Measurements from ENCODE around the gene CR2.
"Not testable (repeated sequence)": the region's sequence is repeated elsewhere in the genome, so short reads cannot be mapped to it uniquely, and the experiment has no call there.

The CR2 gene

GRCh38 chr1:207454046-207454964 lies at the start of gene CR2:
CR2 (plus strand) TSS chr1:207454328; CDS start chr1:207454419, 91 bp downstream.
- DNase-seq, result peak; percentile 24

GRCh38 chr1:207404849-207405525 lies 49.1 kb upstream of the CR2 start:
- peak; percentile 77 for DNase-seq

- DNase-seq, result no peak
These were observed 48.3 kb upstream of the CR2 start for GRCh38 chr1:207405814-207406213.

GRCh38 chr1:207407655-207408260 lies 46.4 kb upstream of the CR2 start:
- no peak for DNase-seq

DNA sequence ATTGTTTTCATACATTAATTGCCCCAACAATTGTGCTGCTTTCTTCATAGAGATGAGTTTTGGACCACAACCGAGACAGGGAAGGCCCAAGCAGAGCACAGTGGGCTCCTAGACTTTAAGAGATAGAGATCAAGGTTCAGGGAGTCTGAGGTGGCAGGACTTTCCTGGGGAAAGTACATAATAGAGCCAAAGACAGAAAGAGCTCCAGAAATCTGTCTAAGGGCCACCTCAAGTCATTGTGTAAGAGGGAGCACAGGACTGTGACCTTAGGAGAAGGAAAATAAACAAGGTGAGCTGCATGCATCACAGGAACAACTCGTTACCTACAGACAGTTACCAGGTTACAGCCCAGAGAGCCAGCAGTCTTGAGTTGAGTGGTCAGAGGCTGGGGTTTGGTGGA lies 41.3 kb upstream of the CR2 start:
- DNase-seq, result no peak

DNA sequence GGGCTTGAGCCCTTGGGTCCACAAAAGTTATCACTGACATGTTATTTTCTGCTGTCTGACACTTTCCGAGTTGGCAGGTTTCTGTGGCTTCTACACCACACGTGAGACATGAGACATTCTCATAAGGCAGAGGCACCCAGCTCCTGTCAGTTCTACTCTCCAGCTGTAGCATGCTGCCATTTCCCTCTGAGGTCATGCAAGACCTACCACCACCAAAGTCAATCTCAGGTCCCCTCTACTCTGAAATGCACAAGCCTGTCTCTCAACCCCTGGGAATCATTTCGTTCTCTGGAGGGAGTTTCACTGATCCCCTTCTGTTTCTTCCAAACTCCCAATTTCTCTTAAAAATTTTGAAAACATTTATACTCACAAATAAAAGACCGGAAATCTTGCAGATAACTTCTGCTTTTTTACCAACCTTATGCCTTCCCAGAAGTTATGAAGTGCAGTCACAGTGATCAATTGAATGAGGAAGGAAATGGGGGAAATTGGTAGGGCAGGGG lies 39.5 kb upstream of the CR2 start:
- no peak for DNase-seq

GRCh38 chr1:207417076-207417475 lies 37.1 kb upstream of the CR2 start:
- DNase-seq, result no peak

DNA sequence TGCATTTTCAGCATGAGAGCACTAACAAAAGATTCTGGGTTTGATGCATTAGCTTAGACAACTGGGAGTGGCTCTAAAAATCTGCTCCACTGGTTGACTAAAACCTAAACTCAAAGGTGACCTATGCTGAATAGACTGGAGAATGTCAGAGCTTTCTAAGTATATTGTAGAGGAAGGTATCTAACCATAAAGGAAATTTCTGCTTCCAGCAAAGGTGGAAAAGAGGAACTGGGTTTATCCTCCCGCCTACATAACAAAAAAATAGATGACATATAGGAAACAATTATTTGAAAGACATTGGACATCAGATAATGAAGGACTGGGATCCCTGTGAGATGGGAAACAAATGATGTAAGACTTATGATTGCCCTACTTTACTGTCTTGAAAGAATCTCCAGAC lies 35.8 kb upstream of the CR2 start:
- no peak for DNase-seq

DNA sequence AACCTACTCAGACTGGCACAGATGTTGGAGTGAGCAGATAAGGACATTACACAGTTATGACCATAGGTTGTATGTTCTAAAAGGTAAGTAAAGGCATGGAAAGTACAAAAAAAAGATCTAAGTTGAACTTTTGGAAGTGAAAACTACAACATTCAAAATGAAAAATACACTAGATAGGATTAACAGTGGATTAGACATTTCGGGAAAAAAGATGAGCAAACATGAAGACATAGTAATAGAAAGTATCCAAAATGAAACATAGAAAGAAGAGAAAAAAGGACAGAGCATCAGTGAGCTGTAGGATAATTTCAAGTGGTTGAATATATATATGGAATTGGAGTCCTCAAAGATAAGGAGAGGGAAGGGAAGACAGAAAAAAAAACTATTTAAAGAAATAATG lies 34.0 kb upstream of the CR2 start:
- DNase-seq, result no peak

DNA sequence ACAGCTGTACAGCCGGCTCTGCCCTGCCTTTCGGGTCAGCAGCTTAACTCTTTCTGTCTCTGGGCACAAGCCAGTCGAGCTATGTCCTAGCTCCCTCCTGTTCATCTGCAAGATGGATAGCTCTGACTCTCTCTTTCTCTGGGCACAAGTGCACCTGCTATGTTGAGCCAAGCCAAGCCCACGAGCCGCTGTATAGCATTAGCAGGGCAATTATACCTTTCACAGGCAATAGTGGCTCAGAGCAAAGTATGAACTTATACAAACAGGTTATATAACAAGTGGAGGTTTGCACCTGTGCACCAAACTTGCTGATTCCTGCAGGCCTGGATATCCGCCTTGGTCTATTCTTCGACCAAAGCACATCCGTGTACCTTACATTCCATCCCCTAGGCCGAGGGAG lies 33.0 kb upstream of the CR2 start:
- DNase-seq, result no peak

DNA sequence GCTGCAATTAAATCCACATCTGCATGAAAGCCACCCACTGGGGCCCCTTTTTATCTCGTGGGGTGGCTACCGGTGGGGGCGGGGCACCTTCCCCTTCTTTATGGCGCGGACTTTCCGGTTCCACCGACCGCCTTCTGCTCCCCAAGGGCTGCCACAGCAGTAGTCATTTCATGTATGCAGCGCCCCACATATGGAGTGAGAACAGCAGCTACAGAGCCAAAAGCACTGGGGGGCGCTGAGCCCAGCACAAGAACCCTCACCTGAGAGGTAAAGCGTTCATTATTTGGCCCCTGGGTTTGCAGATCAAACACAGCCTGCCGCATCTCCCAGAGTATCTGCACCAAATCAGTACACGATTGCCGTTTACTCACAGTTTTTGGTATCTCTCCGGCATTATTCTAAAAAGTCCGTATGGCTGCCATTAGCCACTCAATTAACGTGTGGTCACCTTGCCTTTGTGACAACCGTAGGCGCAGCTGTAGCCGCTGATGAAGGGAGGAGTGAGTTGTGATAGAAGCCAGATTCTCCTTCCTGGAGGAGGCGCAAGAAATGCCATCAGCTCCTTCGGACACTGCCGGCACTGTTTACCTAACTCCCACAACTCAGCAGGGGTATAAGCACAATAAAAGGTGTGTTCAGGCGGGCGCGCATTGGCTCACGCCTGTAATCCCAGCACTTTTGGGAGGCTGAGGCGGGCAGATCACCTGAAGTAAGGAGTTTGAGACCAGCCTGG lies 30.4 kb upstream of the CR2 start:
- no peak for DNase-seq

GRCh38 chr1:207424570-207425131 lies 29.5 kb upstream of the CR2 start:
- peak; percentile 45 for DNase-seq

- no peak for DNase-seq
These were observed 26.1 kb upstream of the CR2 start for GRCh38 chr1:207427832-207428585.

- DNase-seq, result no peak
These were observed 25.3 kb upstream of the CR2 start for GRCh38 chr1:207428783-207429182.

- no peak for DNase-seq
These were observed 24.2 kb upstream of the CR2 start for GRCh38 chr1:207429963-207430362.

DNA sequence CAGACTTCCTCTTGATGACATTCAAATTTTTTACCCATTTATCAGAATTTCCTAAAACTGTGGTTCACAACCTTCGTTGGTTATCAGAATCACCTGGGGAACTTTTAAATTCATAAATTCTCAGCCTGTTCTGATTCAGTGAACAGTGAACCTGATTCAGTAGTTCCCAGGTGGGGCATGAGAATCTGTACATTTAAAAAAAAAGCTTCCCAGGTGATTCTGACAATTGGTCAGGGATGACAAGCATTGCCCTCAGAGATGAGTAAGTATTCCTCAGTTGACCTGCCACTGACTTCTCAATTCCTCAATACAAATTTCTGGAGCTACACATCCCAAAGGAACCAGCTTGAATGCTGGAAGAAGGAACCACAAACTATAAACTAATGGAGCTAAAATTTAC lies 23.5 kb upstream of the CR2 start:
- DNase-seq, result no peak

DNA sequence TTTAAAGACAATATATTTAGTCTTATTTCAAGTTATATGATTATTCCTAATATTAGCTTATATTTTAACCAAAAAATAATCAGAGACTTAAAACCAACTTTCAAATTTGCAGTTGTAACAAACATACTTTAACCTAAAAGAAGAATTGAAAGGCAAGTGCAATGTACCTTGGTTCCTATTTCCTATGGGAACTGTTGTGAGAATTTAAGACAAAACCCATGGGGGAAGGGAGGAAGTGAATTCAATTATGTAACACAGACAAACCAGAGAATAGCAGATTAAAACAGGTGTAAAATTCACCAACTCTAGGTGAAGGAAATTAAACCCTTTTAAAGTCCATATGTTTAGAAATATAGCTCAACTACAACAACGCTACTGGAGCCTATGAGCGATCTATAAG lies 22.6 kb upstream of the CR2 start:
- DNase-seq, result no peak

DNA sequence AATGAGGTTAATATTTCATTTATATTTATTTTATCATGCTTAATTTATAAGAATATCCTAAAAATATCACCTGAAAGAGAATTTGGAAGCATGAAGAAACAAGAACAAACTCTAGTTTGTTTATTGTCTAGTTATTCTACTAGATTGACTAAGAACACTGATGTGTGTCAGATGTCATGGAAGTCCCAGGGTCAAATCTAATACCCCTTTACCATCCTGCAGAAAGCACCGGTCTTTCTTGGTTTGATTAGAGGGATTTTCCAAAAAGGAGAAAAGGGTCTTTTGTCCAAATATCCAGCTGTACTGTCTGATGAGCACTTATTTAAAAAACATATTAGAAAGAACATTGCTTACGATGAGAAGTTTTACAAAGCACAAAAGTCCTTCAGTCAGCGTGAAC lies 20.7 kb upstream of the CR2 start:
- no peak for DNase-seq

- DNase-seq, result not testable (repeated sequence)
These were observed 17.4 kb upstream of the CR2 start for GRCh38 chr1:207436746-207437145.

- no peak for DNase-seq
These were observed 13.5 kb upstream of the CR2 start for GRCh38 chr1:207440626-207441025.

DNA sequence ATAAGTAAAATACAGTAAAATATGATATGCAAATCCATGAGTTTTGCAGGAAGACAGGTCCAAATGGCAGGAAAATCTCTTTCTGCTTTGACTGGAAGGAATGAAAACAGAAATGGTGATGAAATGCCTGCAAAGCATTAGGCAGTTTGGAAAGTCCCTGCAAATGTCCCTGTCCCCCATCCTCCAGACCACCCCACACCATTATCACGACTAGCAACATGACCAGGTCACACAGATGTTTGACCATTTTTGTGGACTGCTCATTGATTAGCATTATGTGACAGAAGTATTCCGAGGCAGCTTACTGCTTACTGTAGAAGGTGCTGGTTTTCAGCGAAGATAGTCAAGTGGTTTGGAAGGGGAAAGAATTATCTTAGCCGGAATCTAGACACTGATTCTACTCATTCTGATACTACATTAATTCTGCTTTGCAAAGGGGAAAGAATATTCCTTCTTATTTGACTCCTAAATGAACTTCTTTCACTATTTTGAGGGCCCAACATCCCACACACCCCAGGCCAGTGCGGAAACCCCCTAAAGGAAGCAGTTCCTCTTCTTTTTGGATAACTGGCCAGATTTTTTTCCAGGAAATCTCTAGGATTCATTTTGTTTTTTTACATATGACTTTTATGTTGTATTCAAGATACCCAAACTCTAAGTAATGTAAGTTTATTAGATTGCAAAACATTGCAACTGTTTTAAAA lies 9.5 kb upstream of the CR2 start:
- DNase-seq, result no peak

Data from NCI-H82 (cell line).